RWPE2 (cell line): ENCODE measurements around the gene SLC2A2.

Source experiments
- ATAC-seq: fragments of 200-7000 bp; cut with Tn5 transposase; 3 replicates; pipeline ENCODE4 v1.9.1; 2021; ENCODE audit warnings: low read depth
- DNase-seq: peaks from one replicate; pipeline ENCODE4 v3.0.0-alpha.2; 2020; ENCODE audit warnings: low spot score
- H3K27ac ChIP-seq: fragments of 450-650 bp; 2 replicates; pipeline ENCODE4 v1.5.1; 2017; ENCODE audit warnings: mild to moderate bottlenecking; ENCODE audit not compliant: poor library complexity, severe bottlenecking
- H3K27me3 ChIP-seq: fragments of 250-450 bp; sonication (Bioruptor Pico); 2 replicates; pipeline ENCODE4 v1.5.1; 2021; ENCODE audit warnings: mild to moderate bottlenecking, moderate library complexity; ENCODE audit not compliant: insufficient read depth, poor library complexity, severe bottlenecking
- H3K36me3 ChIP-seq: fragments of 250-450 bp; sonication (Bioruptor Pico); 2 replicates; pipeline ENCODE4 v1.5.1; 2020; ENCODE audit warnings: low read depth, mild to moderate bottlenecking, moderate library complexity
- H3K4me1 ChIP-seq: fragments of 250-450 bp; sonication (Bioruptor Pico); 2 replicates; pipeline ENCODE4 v1.5.1; 2021; ENCODE audit warnings: mild to moderate bottlenecking, moderate library complexity; ENCODE audit not compliant: insufficient read depth, poor library complexity, severe bottlenecking
- H3K4me3 ChIP-seq: fragments of 250-450 bp; sonication (Bioruptor Pico); 2 replicates; pipeline ENCODE4 v1.5.1; 2021; ENCODE audit warnings: mild to moderate bottlenecking, moderate library complexity; ENCODE audit not compliant: severe bottlenecking
- H3K9me3 ChIP-seq: fragments of 250-450 bp; sonication (Bioruptor Pico); 2 replicates; pipeline ENCODE4 v1.5.1; 2021; ENCODE audit warnings: mild to moderate bottlenecking, moderate library complexity; ENCODE audit not compliant: severe bottlenecking
- TF ChIP-seq, protein P1 (sequence below): fragments of 450-650 bp; IDR thresholded peaks from one replicate; pipeline ENCODE4 v1.5.1; 2017; ENCODE audit warnings: mild to moderate bottlenecking, moderate library complexity; ENCODE audit not compliant: poor library complexity, severe bottlenecking

Gene SLC2A2

GRCh38 chr3:171011109-171011872, 15.2 kb downstream of the SLC2A2 start:
- Histone ChIP-seq H3K4me1 (no peaks in the 10 kb centered on the region), H3K4me3 (no peak overlapping the region), H3K27me3 (no peaks in the 10 kb centered on the region), H3K27ac (no peak overlapping the region), H3K36me3 (no peaks in the 10 kb centered on the region), H3K9me3 (no peaks in the 10 kb centered on the region)
- ATAC-seq (no peak), DNase-seq (no peak)
- TF ChIP-seq, protein P1, sequence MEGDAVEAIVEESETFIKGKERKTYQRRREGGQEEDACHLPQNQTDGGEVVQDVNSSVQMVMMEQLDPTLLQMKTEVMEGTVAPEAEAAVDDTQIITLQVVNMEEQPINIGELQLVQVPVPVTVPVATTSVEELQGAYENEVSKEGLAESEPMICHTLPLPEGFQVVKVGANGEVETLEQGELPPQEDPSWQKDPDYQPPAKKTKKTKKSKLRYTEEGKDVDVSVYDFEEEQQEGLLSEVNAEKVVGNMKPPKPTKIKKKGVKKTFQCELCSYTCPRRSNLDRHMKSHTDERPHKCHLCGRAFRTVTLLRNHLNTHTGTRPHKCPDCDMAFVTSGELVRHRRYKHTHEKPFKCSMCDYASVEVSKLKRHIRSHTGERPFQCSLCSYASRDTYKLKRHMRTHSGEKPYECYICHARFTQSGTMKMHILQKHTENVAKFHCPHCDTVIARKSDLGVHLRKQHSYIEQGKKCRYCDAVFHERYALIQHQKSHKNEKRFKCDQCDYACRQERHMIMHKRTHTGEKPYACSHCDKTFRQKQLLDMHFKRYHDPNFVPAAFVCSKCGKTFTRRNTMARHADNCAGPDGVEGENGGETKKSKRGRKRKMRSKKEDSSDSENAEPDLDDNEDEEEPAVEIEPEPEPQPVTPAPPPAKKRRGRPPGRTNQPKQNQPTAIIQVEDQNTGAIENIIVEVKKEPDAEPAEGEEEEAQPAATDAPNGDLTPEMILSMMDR: no peak

DNA sequence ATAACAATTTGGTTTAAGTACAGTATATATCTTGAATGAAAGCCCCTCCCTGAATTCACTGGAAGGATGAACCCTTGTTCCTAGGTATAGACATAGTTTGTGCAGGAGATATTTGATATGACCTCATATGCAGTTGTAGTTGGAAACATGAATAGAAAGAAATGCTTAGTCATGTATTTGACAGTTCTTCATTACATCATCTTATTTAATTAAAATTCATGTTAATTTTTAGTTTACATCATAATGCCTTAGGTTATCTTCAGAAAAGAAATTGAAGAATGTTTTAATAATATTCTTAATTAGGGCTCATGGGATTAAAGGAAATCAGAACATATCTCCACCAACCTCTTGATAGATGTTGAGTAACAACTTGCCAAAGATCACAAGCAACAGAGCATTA, 19.2 kb downstream of the SLC2A2 start:
- ATAC-seq: no peak
- TF ChIP-seq, protein P1: no peak
- Histone ChIP-seq H3K27ac (no peak overlapping the region), H3K4me3 (no peak overlapping the region), H3K36me3 (no peaks in the 10 kb centered on the region), H3K4me1 (no peaks in the 10 kb centered on the region), H3K9me3 (no peaks in the 10 kb centered on the region), H3K27me3 (no peaks in the 10 kb centered on the region)
- DNase-seq: no peak

- TF ChIP-seq, protein P1: no peak
- ATAC-seq (no peak), DNase-seq (no peak)
- no peaks in the 10 kb centered on the region for H3K27me3 ChIP-seq
- no peaks in the 10 kb centered on the region for H3K9me3 ChIP-seq
- peaks cover 4% of the 10 kb centered on the region for H3K4me1 ChIP-seq
- H3K27ac ChIP-seq: no peak overlapping the region
- H3K4me3 ChIP-seq: no peak overlapping the region
- H3K36me3 ChIP-seq: no peaks in the 10 kb centered on the region
Measured at GRCh38 chr3:171005648-171006047, 20.9 kb downstream of the SLC2A2 start.

DNA sequence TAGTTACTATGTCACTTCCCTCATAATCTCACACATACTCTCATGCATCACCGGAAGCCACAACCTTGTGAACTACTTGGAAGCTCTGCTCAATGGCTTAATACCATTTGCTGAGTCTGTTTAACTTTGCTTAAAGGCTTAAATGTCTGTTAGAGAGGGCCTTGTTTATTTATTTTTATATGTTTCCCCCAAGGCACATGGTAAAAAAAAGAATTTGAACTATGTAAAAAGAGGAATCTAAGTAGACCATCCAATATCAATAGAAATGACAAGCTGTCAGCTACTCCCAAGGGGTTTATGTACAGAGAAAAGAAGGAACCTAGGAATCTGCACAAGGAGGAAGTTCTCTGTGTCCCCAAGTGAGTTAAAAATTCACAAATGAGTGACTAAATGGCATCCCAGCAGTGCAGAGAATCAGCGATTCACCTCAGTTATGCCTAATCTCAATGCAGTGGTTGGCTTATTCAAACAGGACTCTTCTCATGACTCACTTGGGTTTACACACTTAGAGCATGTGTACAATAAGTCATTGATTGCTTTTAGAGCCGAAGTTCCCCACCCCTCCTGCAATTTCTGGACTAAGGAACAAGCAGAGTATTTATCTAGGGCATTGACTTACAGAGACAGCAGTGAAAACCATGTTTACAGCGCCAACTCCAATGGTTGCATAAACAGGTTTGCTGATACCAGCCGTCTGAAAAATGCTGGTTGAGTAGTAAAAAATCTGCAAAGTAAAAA, 24.4 kb downstream of the SLC2A2 start:
- DNase-seq (no peak), ATAC-seq (peak; percentile 50)
- Histone ChIP-seq H3K4me3 (no peak overlapping the region), H3K4me1 (peaks cover 31% of the 10 kb centered on the region), H3K27me3 (no peaks in the 10 kb centered on the region), H3K36me3 (no peaks in the 10 kb centered on the region), H3K9me3 (no peaks in the 10 kb centered on the region), H3K27ac (no peak overlapping the region)
- TF ChIP-seq, protein P1: no peak
